Mesothelial cell of epicardium (in vitro differentiated cells): Measurements from ENCODE around the gene TRPV3. TPM values are rescaled to one million over a fixed set of nuclear protein-coding genes. Genes with fewer than 3 reads are reported as not detected.
A peak's percentile ranks its signal among the peaks of the same experiment; 100 is the strongest.

ENCODE experiments used
- DNase-seq, 2 experiments: peaks; one replicate each; pipeline ENCODE4 v3.0.0; 2021; ENCODE audit warnings: low spot score in 2 of 2; ENCODE audit not compliant: unreplicated experiment in 2 of 2
- H3K27ac Mint-ChIP-seq: 2 replicates; pipeline ENCODE4 v1.8.0; 2021; ENCODE audit warnings: mixed read lengths
- H3K27me3 Mint-ChIP-seq: 2 replicates; pipeline ENCODE4 v1.8.0; 2021; ENCODE audit warnings: low read depth, mixed read lengths
- H3K36me3 Mint-ChIP-seq: 2 replicates; pipeline ENCODE4 v1.8.0; 2021; ENCODE audit warnings: mixed read lengths
- H3K4me1 Mint-ChIP-seq: 2 replicates; pipeline ENCODE4 v1.8.0; 2021; ENCODE audit warnings: mixed read lengths
- H3K4me3 Mint-ChIP-seq: 2 replicates; pipeline ENCODE4 v1.8.0; 2021; ENCODE audit warnings: mild to moderate bottlenecking, moderate library complexity, mixed read lengths
- H3K9me3 Mint-ChIP-seq: 2 replicates; pipeline ENCODE4 v1.8.0; 2021; ENCODE audit warnings: mixed read lengths
- CTCF ChIP-seq: fragments of 200-600 bp; sonication (generic); IDR thresholded peaks from one replicate; pipeline ENCODE4 v1.5.0; 2021; ENCODE audit warnings: antibody characterized with exemption; ENCODE audit not compliant: unreplicated experiment
- total RNA-seq: library from RNA; stranded (reverse); gene quantifications from 3 replicates; pipeline ENCODE4 v1.2.1, GENCODE V29; 2021

Gene TRPV3
- total RNA-seq, 1 donor from 2014 or later, result 3.6 TPM

DNA sequence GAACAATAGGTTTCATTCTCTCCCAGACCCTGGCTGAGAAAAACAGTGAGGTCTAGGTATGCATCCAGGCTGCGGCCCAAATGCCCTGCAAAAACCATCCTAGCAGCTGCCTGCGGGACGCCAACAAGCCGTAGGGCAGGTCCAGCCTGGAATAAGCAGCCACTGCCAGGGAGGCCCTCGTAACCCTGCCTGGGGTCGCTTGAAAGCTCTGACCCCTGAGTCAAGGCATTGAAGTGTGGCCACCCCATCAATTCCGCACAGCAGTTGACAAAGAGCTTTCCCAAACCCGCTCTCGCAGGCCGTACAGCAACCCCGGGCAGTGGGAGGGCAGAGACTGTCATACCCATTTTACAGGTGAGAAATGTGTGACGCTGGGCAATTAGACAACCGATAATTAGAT lies 40.5 kb upstream of the TRPV3 start:
- Mint-ChIP-seq H3K27ac (no peak overlapping the region), H3K36me3 (peaks cover 6% of the 10 kb centered on the region), H3K9me3 (no peaks in the 10 kb centered on the region), H3K4me3 (no peak overlapping the region), H3K4me1 (peaks cover 4% of the 10 kb centered on the region), H3K27me3 (no peaks in the 10 kb centered on the region)
- DNase-seq, result no peak
- no peak for TF ChIP-seq CTCF

DNA sequence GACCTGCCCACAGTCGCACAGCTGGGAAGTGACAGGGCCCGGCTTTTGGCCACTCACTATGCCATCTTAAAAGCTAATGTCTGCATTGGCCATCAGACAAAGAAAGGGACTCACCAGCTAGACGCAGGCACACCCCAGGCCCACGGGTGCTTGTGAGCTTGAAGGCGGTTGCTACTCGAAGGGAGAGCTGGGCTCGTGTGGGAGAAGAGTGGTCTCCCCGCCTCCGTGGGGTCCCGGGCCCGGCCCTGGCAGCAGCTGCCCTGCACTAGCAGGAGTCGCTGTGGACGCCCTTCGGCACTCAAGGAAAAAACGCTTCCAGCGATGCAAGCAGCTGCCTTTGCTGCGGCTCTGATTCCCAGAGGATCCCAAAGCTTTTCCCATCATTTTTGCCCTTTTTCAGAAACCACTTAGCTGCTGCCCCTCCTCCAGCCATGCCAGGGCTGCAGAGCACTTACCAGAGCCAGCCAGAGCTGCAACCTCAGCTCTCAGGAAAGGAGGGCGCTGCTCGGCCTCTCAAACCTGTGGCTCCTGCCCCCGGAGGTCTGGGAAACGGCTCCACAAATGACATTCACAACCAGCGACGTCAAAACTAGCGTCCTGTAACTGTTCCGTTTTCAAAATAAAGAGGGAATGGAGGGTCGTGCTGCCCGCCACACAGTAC lies 39.3 kb upstream of the TRPV3 start:
- H3K27me3 Mint-ChIP-seq, result no peaks in the 10 kb centered on the region
- no peaks in the 10 kb centered on the region for H3K9me3 Mint-ChIP-seq
- TF ChIP-seq CTCF, result no peak
- DNase-seq, result no peak
- no peaks in the 10 kb centered on the region for H3K36me3 Mint-ChIP-seq
- H3K4me3 Mint-ChIP-seq, result no peak overlapping the region
- H3K4me1 Mint-ChIP-seq, result peaks cover 4% of the 10 kb centered on the region
- no peak overlapping the region for H3K27ac Mint-ChIP-seq

DNA sequence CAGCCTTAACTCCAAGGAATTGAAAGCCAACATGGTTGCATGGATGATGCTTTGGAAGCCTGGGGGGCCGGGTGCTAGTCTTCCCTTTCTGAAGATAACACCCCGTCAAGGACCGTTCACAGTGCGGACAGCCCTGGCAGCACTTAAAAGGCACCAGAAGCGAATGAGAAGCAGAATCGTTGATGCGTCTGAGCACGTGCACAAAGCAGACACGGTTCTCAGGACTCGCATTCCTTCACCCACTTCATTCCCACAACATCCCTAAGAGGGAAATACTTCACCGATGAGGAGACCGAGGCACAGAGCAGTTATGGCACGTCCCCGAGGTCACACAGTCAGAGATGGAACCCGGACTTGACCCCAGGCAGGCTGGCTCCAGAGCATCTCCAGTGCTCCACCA lies 37.4 kb upstream of the TRPV3 start:
- TF ChIP-seq CTCF, result no peak
- no peak overlapping the region for H3K4me3 Mint-ChIP-seq
- peaks cover 3% of the 10 kb centered on the region for H3K36me3 Mint-ChIP-seq
- peak overlapping the region; percentile 82 for H3K27ac Mint-ChIP-seq
- DNase-seq, result no peak
- no peaks in the 10 kb centered on the region for H3K9me3 Mint-ChIP-seq
- H3K4me1 Mint-ChIP-seq, result peaks cover 4% of the 10 kb centered on the region
- H3K27me3 Mint-ChIP-seq, result no peaks in the 10 kb centered on the region

- Mint-ChIP-seq H3K4me1 (peaks cover 4% of the 10 kb centered on the region), H3K9me3 (no peaks in the 10 kb centered on the region), H3K27ac (peak overlapping the region; percentile 82), H3K27me3 (no peaks in the 10 kb centered on the region), H3K4me3 (no peak overlapping the region), H3K36me3 (peaks cover 10% of the 10 kb centered on the region)
- TF ChIP-seq CTCF, result no peak
- no peak for DNase-seq
These were observed 36.6 kb upstream of the TRPV3 start for GRCh38 chr17:3594051-3594800.

DNA sequence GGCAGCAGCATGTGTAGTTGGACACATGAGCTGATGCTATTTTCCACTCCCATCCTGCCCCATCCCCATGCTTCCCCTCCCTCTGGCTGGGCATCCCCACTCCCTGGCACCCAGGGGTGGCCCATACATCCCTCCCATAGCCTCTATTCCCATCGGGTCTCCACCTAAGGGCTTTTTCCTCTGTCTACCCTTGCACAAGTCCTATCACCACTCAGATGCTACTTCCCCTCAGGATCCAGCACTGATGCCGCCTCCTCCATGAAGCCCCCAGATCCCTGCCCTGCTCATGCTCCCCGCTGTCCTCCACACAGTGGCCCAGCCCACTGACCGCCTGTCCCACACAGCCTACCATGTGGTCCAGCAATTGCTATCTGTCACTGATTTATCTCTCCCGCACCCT lies 35.8 kb upstream of the TRPV3 start:
- Mint-ChIP-seq H3K27me3 (no peaks in the 10 kb centered on the region), H3K4me3 (no peak overlapping the region), H3K4me1 (peaks cover 4% of the 10 kb centered on the region), H3K9me3 (no peaks in the 10 kb centered on the region), H3K27ac (no peak overlapping the region), H3K36me3 (peaks cover 13% of the 10 kb centered on the region)
- DNase-seq, result no peak
- no peak for TF ChIP-seq CTCF
